K562 (cell line): ENCODE data around the gene SIGLEC6. TPM values are rescaled to one million over a fixed set of nuclear protein-coding genes. Genes with fewer than 3 reads are reported as not detected.

Experiments
- ATAC-seq: fragments of 200-7000 bp; cut with Tn5 transposase; 3 replicates; pipeline ENCODE4 v1.9.1; 2020; ENCODE audit warnings: moderate library complexity
- BruUV-seq: library from RNA; stranded (reverse); fragments of 400-500 nt; replicated peaks from 2 replicates; lab custom pipeline; 2021; lab: Mats Ljungman, UMichigan
- CTCF ChIA-PET: fragments of 300-600 bp; formaldehyde crosslinking; extraction: SDS; loops from one replicate; lab custom pipeline; 2021; ENCODE audit warnings: low intra/inter-chr PET ratio; lab: Yijun Ruan, JAX
- POLR2A ChIA-PET: fragments of 300-600, 350-650 bp; sonication (Branson Sonifier 250); formaldehyde crosslinking; extraction: SDS; loops from one replicate; lab custom pipeline; 2021; ENCODE audit warnings: antibody characterized with exemption, inconsistent platforms; lab: Yijun Ruan, JAX
- DNase-seq, 4 experiments: peaks; one replicate each; pipeline versions ENCODE4 v3.0.0 to v3.0.0-alpha.2; 2011 to 2018; ENCODE audit warnings: low spot score in 3 of 4, mixed read lengths in 3 of 4; ENCODE audit errors: extremely low read depth in 1 of 4
- FAIRE-seq: peaks from 2 replicates; lab custom pipeline; 2011; peaks lifted over from hg19 to GRCh38; lab: Jason Lieb, UNC
- H2AFZ ChIP-seq: 2 replicates; pipeline ENCODE4 v1.6.0; 2011; ENCODE audit warnings: low read depth, low read length, control low read depth, inconsistent platforms
- H3K27ac ChIP-seq: fragments of 200-600 bp; 3 replicates; pipeline ENCODE4 v1.8.0; 2011; ENCODE audit warnings: low read depth, mild to moderate bottlenecking, control low read depth, inconsistent platforms, low read length, moderate library complexity, mixed read lengths; ENCODE audit errors: extremely low read depth
- H3K27me3 ChIP-seq, 2 experiments: fragments of 300-600 bp in 1 of 2; 2 replicates in 1 of 2; 3 replicates in 1 of 2; pipeline versions ENCODE4 v1.6.0 to v1.8.0; 2011; ENCODE audit warnings: inconsistent platforms in 2 of 2, low read length in 2 of 2, mild to moderate bottlenecking in 1 of 2, mixed read lengths in 1 of 2, moderate library complexity in 1 of 2; ENCODE audit not compliant: control insufficient read depth in 2 of 2, insufficient read depth in 2 of 2
- H3K36me3 ChIP-seq: fragments of 300-600 bp; 3 replicates; pipeline ENCODE4 v1.8.0; 2011; ENCODE audit warnings: mild to moderate bottlenecking, low read length, inconsistent platforms; ENCODE audit not compliant: control insufficient read depth, insufficient read depth
- H3K4me1 ChIP-seq, 2 experiments: fragments of 200-600 bp in 1 of 2; replicated peaks in 1 of 2; 2 replicates in 1 of 2; 3 replicates in 1 of 2; pipeline versions ENCODE4 v1.5.1 to v1.8.0; 2011; ENCODE audit warnings: inconsistent platforms in 2 of 2, low read length in 2 of 2, mild to moderate bottlenecking in 1 of 2, mixed read lengths in 1 of 2, moderate library complexity in 1 of 2; ENCODE audit not compliant: control insufficient read depth in 2 of 2, insufficient read depth in 2 of 2
- H3K4me2 ChIP-seq: 2 replicates; pipeline ENCODE4 v1.6.1; 2011; ENCODE audit warnings: low read length, control low read depth, inconsistent platforms, mixed read lengths; ENCODE audit not compliant: insufficient read depth
- H3K4me3 ChIP-seq: fragments of 200-600 bp; sonication (generic), shearing (Covaris generic); 2 replicates; pipeline ENCODE4 v1.5.1; 2016; ENCODE audit warnings: control low read depth, inconsistent platforms
- H3K79me2 ChIP-seq: fragments of 200-600 bp; 3 replicates; pipeline ENCODE4 v1.8.0; 2011; ENCODE audit warnings: low read length, inconsistent platforms; ENCODE audit not compliant: control insufficient read depth, insufficient read depth
- H3K9ac ChIP-seq, 2 experiments: 2 replicates each; pipeline versions ENCODE4 v1.6.0 to v1.6.1; 2011; ENCODE audit warnings: low read depth in 2 of 2, low read length in 2 of 2, control low read depth in 1 of 2, inconsistent platforms in 1 of 2, mild to moderate bottlenecking in 1 of 2, mixed read lengths in 1 of 2; ENCODE audit not compliant: insufficient read depth in 1 of 2
- H3K9me1 ChIP-seq: one replicate; pipeline ENCODE4 v1.6.0; 2011; ENCODE audit warnings: inconsistent platforms, mild to moderate bottlenecking, low read length, moderate library complexity; ENCODE audit not compliant: control insufficient read depth, insufficient read depth
- H3K9me3 ChIP-seq: replicated peaks from 2 replicates; pipeline ENCODE4 v1.5.1; 2011; ENCODE audit warnings: low read depth, low read length, inconsistent platforms; ENCODE audit not compliant: control insufficient read depth, insufficient read depth
- H4K20me1 ChIP-seq: replicated peaks from 2 replicates; pipeline ENCODE4 v1.6.1; 2011; ENCODE audit warnings: low read length, inconsistent platforms, mixed read lengths; ENCODE audit not compliant: control insufficient read depth, insufficient read depth
- DACH1 ChIP-seq: fragments of 450-650 bp; IDR thresholded peaks from 2 replicates; pipeline ENCODE4 v1.6.1; 2018; ENCODE audit not compliant: partially characterized antibody
- DMBX1 ChIP-seq: fragments of 250-450 bp; sonication (Bioruptor Pico); IDR thresholded peaks from 2 replicates; pipeline ENCODE4 v1.8.0; 2022; ENCODE audit warnings: inconsistent platforms, mild to moderate bottlenecking, moderate library complexity, borderline replicate concordance
- ELF2 ChIP-seq: fragments of 250-450 bp; sonication (Bioruptor Pico); IDR thresholded peaks from 2 replicates; pipeline ENCODE4 v1.5.0; 2021; ENCODE audit warnings: mild to moderate bottlenecking
- FOXM1 ChIP-seq, 2 experiments: fragments of 450-650 bp in 1 of 2; sonication (generic) in 1 of 2; formaldehyde crosslinking in 1 of 2; IDR thresholded peaks; 2 replicates each; pipeline versions ENCODE4 v1.6.1 to v1.9.0; 2017 to 2022; ENCODE audit warnings: low read depth in 2 of 2, mild to moderate bottlenecking in 2 of 2, missing genetic modification reagents in 1 of 2, moderate library complexity in 1 of 2
- GTF2E2 ChIP-seq: fragments of 200-800 bp; sonication (Bioruptor generic); IDR thresholded peaks from 2 replicates; pipeline ENCODE4 v1.6.1; 2016; ENCODE audit warnings: missing genetic modification characterization, missing compliant biosample characterization
- WGBS: fragments of 100-300 bp; shearing (Covaris generic); methylation state at CpG from one replicate; pipeline ENCODE4 v1.1.6; 2016; ENCODE audit warnings: low coverage, mixed read lengths; ENCODE audit not compliant: insufficient coverage; ENCODE audit errors: missing lambda C conversion rate; 5-methylcytosine and 5-hydroxymethylcytosine counted together
- in situ Hi-C: fragments of 300-500 bp; cut with MboI; formaldehyde crosslinking; loops from 4 replicates; pipeline ENCODE4 v1.15.0; 2018; ENCODE audit warnings: inconsistent platforms, mixed read lengths
- intact Hi-C: fragments of 100-400 bp; cut with micrococcal nuclease; formaldehyde crosslinking; loops from 2 replicates; pipeline ENCODE4 v1.14.2; 2022
- polyA plus RNA-seq, 8 experiments: library from polyadenylated mRNA; depleted of rRNA in 4 of 8; stranded (reverse) in 5 of 8; unstranded in 3 of 8; fragments of >200 nt; fragmentation: Nextera tagmentation in 2 of 8; fragmentation: Illumina TruSeq in 1 of 8; extraction: Ambion mirVana in 2 of 8; extraction: Trizol in 1 of 8; gene quantifications; 2 replicates each; pipeline versions ENCODE4 v1.2.1 to v1.2.3, GENCODE V29; 2011 to 2014; ENCODE audit warnings: inconsistent platforms in 1 of 8, missing spikeins in 1 of 8
- total RNA-seq, 7 experiments: library from RNA; depleted of rRNA in 6 of 7; stranded (reverse); fragments of >200 nt in 6 of 7; fragmentation: Illumina TruSeq in 2 of 7; extraction: Trizol in 2 of 7; gene quantifications; 2 replicates each; pipeline versions ENCODE4 v1.2.1 to v1.2.3, GENCODE V29; 2011 to 2021; ENCODE audit warnings: low replicate concordance in 1 of 7
- TF ChIP-seq, protein P1 (sequence below): fragments of 450-650 bp; IDR thresholded peaks from 2 replicates; pipeline ENCODE4 v1.6.1; 2016; ENCODE audit warnings: mild to moderate bottlenecking, moderate library complexity

Gene SIGLEC6
- total and polyA plus RNA-seq, 9 of the 15 experiments (the other 6 are each of a cell fraction or from before 2014, with no cell fraction given): 0.03 to 17.5 (median 0.71) TPM

DNA sequence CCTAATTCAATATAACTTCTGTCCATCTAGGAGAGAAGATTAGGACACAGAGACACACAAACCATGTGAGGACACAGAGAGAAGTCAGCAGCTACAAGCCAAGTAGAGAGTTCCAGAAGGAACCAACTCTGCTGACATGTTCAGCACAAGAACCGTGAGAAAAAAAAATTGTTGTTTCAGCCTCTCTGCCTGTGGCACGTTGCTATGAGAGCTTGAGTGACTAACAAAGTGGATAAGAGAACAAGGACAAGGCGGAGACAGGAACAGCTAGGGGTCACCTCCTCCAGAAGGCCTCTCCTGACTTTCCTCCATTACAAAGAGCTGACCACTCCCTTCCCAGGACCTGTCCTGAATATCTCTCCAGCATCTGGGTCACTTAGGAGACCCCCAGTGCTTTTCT is 24.3 kb downstream of the SIGLEC6 start (continued):
- TF ChIP-seq GTF2E2 (tag) (0 out of 2 replicates have a peak, but pooled peaks have one; percentile 47), FOXM1 (IDR thresholded peaks at IDR 0.05; ENCODE audit: low read depth) (no peak), FOXM1 (CRISPR knock-in tag; IDR thresholded peaks at IDR 0.05; ENCODE audit: low read depth) (no peak), DACH1 (no peak)

DNA sequence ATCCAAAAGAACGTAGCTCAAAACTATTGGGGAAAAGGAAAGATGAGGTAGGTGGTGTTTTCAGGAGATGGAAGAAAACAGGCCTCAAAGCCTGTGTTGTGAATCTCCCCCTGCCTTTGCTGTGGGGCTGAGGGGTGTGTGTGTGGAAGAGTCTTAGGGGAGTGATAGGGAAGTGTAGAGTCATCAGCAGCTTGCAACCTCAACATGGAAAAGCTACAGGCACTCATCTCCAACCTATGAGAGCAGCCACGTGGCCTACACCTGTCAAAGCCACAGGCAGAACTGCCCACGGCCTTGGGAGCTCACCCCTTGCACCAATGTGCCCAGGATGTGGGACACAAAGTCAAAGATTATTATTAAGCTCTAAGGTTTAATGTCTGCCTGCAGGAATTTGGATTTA is 25.6 kb downstream of the SIGLEC6 start:
- POLR2A ChIA-PET: interaction anchor here (0.6 to 1.0 kb wide), 5 partner anchors 9 to 224 kb away, joined by 3 read pairs; no protein-coding TSS in a partner anchor
- Histone ChIP-seq H2AFZ (peak overlapping the region; percentile 16), H4K20me1 (no peaks in the 10 kb centered on the region), H3K9me1 (no peaks in the 10 kb centered on the region), H3K79me2 (peaks cover 12% of the 10 kb centered on the region), H3K27ac (peak overlapping the region; percentile 19; the same call in 2 of the 3 replicates), H3K36me3 (no peaks in the 10 kb centered on the region), H3K4me2 (no peak overlapping the region), H3K4me1 (peaks cover 45 to 66% of the 10 kb centered on the region in 2 experiments), H3K9me3 (no peaks in the 10 kb centered on the region; the same call in 1 of the 2 replicates), H3K27me3 (no peaks in the 10 kb centered on the region), H3K4me3 (no peak overlapping the region), H3K9ac (no peak overlapping the region)
- CTCF ChIA-PET: no interaction called here
- FAIRE-seq (no peak), DNase-seq (no peak), ATAC-seq (no peak)
- intact Hi-C loops: no loop called here
- 53% methylated on average over 3 of the region's 3 CpGs for WGBS
- BruUV-seq: no TSS peak
- in situ Hi-C loops: no loop called here
- peak; percentile 59; the same call in 1 of the 2 replicates for TF ChIP-seq DMBX1
- TF ChIP-seq, protein P1, sequence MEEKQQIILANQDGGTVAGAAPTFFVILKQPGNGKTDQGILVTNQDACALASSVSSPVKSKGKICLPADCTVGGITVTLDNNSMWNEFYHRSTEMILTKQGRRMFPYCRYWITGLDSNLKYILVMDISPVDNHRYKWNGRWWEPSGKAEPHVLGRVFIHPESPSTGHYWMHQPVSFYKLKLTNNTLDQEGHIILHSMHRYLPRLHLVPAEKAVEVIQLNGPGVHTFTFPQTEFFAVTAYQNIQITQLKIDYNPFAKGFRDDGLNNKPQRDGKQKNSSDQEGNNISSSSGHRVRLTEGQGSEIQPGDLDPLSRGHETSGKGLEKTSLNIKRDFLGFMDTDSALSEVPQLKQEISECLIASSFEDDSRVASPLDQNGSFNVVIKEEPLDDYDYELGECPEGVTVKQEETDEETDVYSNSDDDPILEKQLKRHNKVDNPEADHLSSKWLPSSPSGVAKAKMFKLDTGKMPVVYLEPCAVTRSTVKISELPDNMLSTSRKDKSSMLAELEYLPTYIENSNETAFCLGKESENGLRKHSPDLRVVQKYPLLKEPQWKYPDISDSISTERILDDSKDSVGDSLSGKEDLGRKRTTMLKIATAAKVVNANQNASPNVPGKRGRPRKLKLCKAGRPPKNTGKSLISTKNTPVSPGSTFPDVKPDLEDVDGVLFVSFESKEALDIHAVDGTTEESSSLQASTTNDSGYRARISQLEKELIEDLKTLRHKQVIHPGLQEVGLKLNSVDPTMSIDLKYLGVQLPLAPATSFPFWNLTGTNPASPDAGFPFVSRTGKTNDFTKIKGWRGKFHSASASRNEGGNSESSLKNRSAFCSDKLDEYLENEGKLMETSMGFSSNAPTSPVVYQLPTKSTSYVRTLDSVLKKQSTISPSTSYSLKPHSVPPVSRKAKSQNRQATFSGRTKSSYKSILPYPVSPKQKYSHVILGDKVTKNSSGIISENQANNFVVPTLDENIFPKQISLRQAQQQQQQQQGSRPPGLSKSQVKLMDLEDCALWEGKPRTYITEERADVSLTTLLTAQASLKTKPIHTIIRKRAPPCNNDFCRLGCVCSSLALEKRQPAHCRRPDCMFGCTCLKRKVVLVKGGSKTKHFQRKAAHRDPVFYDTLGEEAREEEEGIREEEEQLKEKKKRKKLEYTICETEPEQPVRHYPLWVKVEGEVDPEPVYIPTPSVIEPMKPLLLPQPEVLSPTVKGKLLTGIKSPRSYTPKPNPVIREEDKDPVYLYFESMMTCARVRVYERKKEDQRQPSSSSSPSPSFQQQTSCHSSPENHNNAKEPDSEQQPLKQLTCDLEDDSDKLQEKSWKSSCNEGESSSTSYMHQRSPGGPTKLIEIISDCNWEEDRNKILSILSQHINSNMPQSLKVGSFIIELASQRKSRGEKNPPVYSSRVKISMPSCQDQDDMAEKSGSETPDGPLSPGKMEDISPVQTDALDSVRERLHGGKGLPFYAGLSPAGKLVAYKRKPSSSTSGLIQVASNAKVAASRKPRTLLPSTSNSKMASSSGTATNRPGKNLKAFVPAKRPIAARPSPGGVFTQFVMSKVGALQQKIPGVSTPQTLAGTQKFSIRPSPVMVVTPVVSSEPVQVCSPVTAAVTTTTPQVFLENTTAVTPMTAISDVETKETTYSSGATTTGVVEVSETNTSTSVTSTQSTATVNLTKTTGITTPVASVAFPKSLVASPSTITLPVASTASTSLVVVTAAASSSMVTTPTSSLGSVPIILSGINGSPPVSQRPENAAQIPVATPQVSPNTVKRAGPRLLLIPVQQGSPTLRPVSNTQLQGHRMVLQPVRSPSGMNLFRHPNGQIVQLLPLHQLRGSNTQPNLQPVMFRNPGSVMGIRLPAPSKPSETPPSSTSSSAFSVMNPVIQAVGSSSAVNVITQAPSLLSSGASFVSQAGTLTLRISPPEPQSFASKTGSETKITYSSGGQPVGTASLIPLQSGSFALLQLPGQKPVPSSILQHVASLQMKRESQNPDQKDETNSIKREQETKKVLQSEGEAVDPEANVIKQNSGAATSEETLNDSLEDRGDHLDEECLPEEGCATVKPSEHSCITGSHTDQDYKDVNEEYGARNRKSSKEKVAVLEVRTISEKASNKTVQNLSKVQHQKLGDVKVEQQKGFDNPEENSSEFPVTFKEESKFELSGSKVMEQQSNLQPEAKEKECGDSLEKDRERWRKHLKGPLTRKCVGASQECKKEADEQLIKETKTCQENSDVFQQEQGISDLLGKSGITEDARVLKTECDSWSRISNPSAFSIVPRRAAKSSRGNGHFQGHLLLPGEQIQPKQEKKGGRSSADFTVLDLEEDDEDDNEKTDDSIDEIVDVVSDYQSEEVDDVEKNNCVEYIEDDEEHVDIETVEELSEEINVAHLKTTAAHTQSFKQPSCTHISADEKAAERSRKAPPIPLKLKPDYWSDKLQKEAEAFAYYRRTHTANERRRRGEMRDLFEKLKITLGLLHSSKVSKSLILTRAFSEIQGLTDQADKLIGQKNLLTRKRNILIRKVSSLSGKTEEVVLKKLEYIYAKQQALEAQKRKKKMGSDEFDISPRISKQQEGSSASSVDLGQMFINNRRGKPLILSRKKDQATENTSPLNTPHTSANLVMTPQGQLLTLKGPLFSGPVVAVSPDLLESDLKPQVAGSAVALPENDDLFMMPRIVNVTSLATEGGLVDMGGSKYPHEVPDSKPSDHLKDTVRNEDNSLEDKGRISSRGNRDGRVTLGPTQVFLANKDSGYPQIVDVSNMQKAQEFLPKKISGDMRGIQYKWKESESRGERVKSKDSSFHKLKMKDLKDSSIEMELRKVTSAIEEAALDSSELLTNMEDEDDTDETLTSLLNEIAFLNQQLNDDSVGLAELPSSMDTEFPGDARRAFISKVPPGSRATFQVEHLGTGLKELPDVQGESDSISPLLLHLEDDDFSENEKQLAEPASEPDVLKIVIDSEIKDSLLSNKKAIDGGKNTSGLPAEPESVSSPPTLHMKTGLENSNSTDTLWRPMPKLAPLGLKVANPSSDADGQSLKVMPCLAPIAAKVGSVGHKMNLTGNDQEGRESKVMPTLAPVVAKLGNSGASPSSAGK: peak; percentile 49
- TF ChIP-seq ELF2 (CRISPR knock-in tag): no peak
